Bronchial epithelial cell (primary cell): Measurements from ENCODE around the gene MB21D2. TPM values are rescaled to one million over a fixed set of nuclear protein-coding genes. Genes with fewer than 3 reads are reported as not detected.
A peak's percentile ranks its signal among the peaks of the same experiment; 100 is the strongest.

ENCODE experiments used
- DNase-seq: peaks from one replicate; pipeline ENCODE4 v3.0.0-alpha.2; 2010; ENCODE audit warnings: low read depth
- FAIRE-seq: peaks from 2 replicates; lab custom pipeline; 2011; peaks lifted over from hg19 to GRCh38; lab: Jason Lieb, UNC
- H3K27me3 ChIP-seq: 2 replicates; pipeline ENCODE4 v1.5.1; 2011; ENCODE audit warnings: low read length; ENCODE audit not compliant: control insufficient read depth, insufficient read depth
- H3K36me3 ChIP-seq: 2 replicates; pipeline ENCODE4 v1.5.1; 2011; ENCODE audit warnings: low read length; ENCODE audit not compliant: control insufficient read depth, insufficient read depth
- H3K4me3 ChIP-seq: 2 replicates; pipeline ENCODE4 v1.5.1; 2011; ENCODE audit warnings: mild to moderate bottlenecking, low read depth, low read length, control low read depth
- total RNA-seq: library from RNA; depleted of rRNA; stranded (reverse); fragments of >200 nt; gene quantifications from 2 replicates; pipeline ENCODE4 v1.2.1, GENCODE V29; 2014
- TF ChIP-seq, protein P1 (sequence below): IDR thresholded peaks from 2 replicates; pipeline ENCODE4 v1.5.1; 2011; ENCODE audit warnings: mild to moderate bottlenecking, moderate library complexity, low read length, control low read depth, inconsistent platforms; ENCODE audit not compliant: insufficient read depth, severe bottlenecking

MB21D2 gene
- total RNA-seq, 1 donor from 2014 or later = 9.2 TPM

DNA sequence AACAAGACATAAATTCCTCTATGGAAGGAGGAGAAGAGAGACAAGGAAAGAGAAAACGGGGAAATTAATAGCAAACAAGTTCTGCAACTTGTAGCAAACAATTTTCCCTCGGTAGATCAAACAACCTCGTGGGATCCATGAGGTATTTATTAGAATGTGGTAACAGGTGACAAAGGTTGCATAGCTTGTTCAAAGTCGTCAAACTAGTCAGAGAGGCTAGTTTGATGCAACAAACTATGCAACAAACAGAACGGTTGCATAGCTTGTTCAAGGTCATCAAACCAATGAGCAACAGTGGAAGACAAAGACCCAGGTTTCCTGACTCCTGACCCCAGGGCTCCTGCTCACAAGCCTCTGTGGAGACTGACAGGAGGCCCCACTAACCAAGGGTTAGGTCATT lies 20.7 kb downstream of the MB21D2 start:
- no peaks in the 10 kb centered on the region for H3K36me3 ChIP-seq
- H3K27me3 ChIP-seq = no peaks in the 10 kb centered on the region
- H3K4me3 ChIP-seq = no peak overlapping the region
- TF ChIP-seq, protein P1, sequence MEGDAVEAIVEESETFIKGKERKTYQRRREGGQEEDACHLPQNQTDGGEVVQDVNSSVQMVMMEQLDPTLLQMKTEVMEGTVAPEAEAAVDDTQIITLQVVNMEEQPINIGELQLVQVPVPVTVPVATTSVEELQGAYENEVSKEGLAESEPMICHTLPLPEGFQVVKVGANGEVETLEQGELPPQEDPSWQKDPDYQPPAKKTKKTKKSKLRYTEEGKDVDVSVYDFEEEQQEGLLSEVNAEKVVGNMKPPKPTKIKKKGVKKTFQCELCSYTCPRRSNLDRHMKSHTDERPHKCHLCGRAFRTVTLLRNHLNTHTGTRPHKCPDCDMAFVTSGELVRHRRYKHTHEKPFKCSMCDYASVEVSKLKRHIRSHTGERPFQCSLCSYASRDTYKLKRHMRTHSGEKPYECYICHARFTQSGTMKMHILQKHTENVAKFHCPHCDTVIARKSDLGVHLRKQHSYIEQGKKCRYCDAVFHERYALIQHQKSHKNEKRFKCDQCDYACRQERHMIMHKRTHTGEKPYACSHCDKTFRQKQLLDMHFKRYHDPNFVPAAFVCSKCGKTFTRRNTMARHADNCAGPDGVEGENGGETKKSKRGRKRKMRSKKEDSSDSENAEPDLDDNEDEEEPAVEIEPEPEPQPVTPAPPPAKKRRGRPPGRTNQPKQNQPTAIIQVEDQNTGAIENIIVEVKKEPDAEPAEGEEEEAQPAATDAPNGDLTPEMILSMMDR = no peak
- FAIRE-seq = no peak
- DNase-seq = no peak

DNA sequence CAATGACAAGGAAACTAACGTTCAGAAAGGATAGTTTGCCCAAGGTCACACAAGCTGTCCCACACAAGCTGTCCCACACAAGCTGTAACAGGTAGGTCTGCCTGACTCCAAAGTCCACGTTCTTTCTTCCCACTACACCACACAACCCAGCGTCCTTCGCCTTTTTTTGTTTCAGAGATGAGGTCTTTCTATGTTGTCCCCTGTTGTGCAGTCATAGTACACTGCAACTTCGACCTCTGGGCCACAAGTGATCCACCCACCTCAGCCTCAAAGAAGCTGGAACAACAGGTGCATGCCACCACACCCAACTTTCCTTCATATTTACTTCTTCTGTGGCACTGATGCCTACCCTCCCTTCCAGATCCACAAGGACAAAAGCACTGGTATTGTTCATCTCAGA lies 21.4 kb downstream of the MB21D2 start:
- H3K36me3 ChIP-seq = no peaks in the 10 kb centered on the region
- H3K4me3 ChIP-seq = no peak overlapping the region
- H3K27me3 ChIP-seq = no peaks in the 10 kb centered on the region
- no peak for FAIRE-seq
- no peak for DNase-seq
- TF ChIP-seq, protein P1 = no peak

DNA sequence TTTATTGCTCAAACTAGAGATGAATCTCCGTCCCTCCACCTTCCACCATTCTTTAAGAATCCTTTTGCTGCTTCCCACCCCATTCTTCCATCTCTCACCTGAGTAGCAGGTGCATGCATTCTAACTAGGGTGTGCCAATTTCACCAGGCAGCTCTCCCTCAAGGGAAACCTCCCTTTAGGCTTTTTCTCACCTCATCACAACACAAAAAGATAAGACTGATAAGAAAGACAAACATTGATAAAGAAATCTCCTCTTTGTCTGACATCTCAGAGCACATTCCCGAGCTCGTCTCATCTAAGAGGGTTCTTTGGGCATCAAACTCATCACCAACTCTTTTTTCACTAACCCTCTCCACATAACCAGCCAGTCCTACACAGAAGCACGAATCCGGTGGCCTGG lies 23.0 kb downstream of the MB21D2 start:
- FAIRE-seq (no peak), DNase-seq (no peak)
- Histone ChIP-seq H3K27me3 (no peaks in the 10 kb centered on the region), H3K36me3 (no peaks in the 10 kb centered on the region), H3K4me3 (no peak overlapping the region)
- TF ChIP-seq, protein P1 = no peak

DNA sequence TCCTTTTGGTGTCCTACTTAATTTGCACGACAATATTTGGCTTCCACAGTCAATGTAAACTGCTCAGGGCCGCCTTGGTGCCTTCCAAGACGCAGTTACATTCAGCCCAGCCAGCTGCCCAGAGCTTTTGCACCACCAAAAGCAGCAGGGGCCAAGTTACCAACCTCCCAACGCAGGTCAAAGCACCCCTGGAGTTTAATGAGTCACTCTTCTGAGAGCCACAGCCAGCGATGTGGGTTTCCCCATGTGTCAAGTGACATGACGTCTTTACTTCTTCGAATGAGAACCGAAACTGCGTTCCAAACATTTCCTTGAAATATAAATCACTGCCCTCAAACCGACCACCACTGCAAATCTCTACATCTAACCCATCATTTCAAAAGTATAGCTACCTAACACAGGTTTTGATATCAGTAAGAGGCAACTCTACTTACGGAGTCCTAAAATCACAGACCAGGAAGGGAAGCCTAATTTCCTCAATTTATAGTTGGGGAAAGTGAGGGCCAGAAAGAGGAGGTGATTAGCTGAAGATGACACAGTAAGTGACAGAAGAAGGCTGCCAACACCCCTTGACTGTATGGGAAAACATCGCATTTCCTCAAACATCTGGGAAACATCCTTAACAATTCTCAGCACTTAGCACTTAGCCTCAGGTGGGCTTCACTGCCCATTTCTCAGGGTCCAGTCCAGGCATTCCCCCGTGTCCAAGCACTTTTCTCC lies 24.5 kb downstream of the MB21D2 start:
- no peak overlapping the region for H3K4me3 ChIP-seq
- TF ChIP-seq, protein P1 = no peak
- FAIRE-seq (no peak), DNase-seq (peak; percentile 84)
- no peaks in the 10 kb centered on the region for H3K36me3 ChIP-seq
- H3K27me3 ChIP-seq = no peaks in the 10 kb centered on the region

DNA sequence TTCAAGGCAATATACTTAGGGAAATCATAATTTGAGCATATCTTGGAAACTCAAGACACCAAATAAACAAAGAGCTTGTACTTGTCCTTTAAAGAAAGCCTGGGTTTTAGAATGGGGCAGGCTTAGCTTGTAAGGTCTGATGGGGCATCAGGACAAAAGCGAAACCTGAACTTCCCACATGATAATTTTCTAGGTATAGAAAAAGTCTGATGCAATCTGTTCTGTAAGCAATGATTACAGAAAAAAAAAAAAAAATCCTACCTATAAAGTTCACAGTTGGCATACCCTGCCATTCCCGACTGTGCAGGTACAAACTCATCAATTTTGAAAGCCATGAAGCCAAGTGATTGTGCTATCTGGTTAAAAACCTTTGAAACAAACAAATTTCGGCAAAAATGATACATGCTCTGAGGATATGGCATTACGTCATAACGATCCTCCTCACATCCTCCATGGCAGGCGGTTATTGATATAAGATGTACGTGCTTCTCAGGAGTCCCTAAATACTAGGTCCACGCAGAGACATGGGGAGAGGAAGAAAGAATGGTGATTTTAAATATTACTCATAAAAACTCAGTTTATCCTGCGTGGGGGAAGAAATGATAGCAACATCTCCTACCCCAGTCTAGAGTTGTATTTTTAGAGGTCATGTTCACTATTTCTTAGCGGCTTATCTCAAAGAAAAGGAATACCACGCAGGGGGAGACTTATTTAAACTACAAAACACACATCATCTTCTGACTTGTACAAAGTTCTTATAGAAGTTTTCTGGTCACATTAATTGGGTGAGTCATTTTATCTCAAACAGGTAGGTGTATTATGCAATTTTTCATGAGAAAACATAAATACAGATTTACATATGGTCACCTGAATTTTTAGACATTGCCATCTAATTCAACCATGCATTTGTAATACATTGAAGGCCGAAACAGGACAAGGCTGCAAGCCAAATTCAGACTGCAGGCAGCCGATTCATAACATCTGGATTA lies 27.0 kb downstream of the MB21D2 start:
- no peaks in the 10 kb centered on the region for H3K36me3 ChIP-seq
- TF ChIP-seq, protein P1 = no peak
- H3K27me3 ChIP-seq = no peaks in the 10 kb centered on the region
- H3K4me3 ChIP-seq = no peak overlapping the region
- no peak for FAIRE-seq
- peak; percentile 59 for DNase-seq
